ENCODE results near the gene HYDIN. TPM values are rescaled to one million over a fixed set of nuclear protein-coding genes. Genes with fewer than 3 reads are reported as not detected.

The HYDIN gene
- total RNA-seq, 1 donor from 2014 or later: 2.7 TPM

- H3K27ac ChIP-seq: no peak overlapping the region
- no peaks in the 10 kb centered on the region for H3K9me3 ChIP-seq
- no peak for ATAC-seq
- no peak for DNase-seq
- H3K36me3 ChIP-seq: peaks cover 8% of the 10 kb centered on the region
- no peaks in the 10 kb centered on the region for H3K27me3 ChIP-seq
- intact Hi-C loops (cut with DNase I): no loop called here
- no peak for TF ChIP-seq CTCF (IDR thresholded peaks at IDR 0.05)
- no peak overlapping the region for H3K4me3 ChIP-seq
- H3K4me1 ChIP-seq: peaks cover 11% of the 10 kb centered on the region
Observed at GRCh38 chr16:70790815-70791214, 439.7 kb downstream of the HYDIN start.

GRCh38 chr16:70789595-70790447 lies 440.7 kb downstream of the HYDIN start:
- Histone ChIP-seq H3K27me3 (no peaks in the 10 kb centered on the region), H3K4me3 (no peak overlapping the region), H3K36me3 (peaks cover 18% of the 10 kb centered on the region), H3K4me1 (peaks cover 11% of the 10 kb centered on the region), H3K9me3 (no peaks in the 10 kb centered on the region), H3K27ac (no peak overlapping the region)
- no peak for DNase-seq
- ATAC-seq: no peak
- no peak for TF ChIP-seq CTCF (IDR thresholded peaks at IDR 0.05)
- intact Hi-C loops (cut with DNase I): no loop called here

GRCh38 chr16:70788668-70789594 lies 441.6 kb downstream of the HYDIN start:
- no peak for DNase-seq
- no peak for ATAC-seq
- TF ChIP-seq CTCF (IDR thresholded peaks at IDR 0.05): no peak
- H3K27ac ChIP-seq: no peak overlapping the region
- no peak overlapping the region for H3K4me3 ChIP-seq
- peaks cover 27% of the 10 kb centered on the region for H3K36me3 ChIP-seq
- no peaks in the 10 kb centered on the region for H3K27me3 ChIP-seq
- intact Hi-C loops (cut with DNase I): no loop called here
- no peaks in the 10 kb centered on the region for H3K9me3 ChIP-seq
- H3K4me1 ChIP-seq: peaks cover 11% of the 10 kb centered on the region

- peaks cover 6% of the 10 kb centered on the region for H3K4me1 ChIP-seq
Observed at GRCh38 chr16:70786020-70786755, 444.3 kb downstream of the HYDIN start.

More at GRCh38 chr16:70786020-70786755, 444.3 kb downstream of the HYDIN start:
- DNase-seq (no peak), ATAC-seq (no peak)
- H3K36me3 ChIP-seq: peaks cover 54% of the 10 kb centered on the region
- no peak for TF ChIP-seq CTCF (IDR thresholded peaks at IDR 0.05)
- no peak overlapping the region for H3K4me3 ChIP-seq
- H3K9me3 ChIP-seq: no peaks in the 10 kb centered on the region
- no peak overlapping the region for H3K27ac ChIP-seq
- intact Hi-C loops (cut with DNase I): no loop called here
- no peaks in the 10 kb centered on the region for H3K27me3 ChIP-seq

All from upper lobe of right lung (tissue), 1 donor.